Spleen (tissue), 11 donors: Measurements from ENCODE around the gene NUTF2. TPM values are rescaled to one million over a fixed set of nuclear protein-coding genes. Genes with fewer than 3 reads are reported as not detected.

Experiments used
- DNase-seq: peaks from one replicate; pipeline ENCODE4 v3.0.0-alpha.2; 2020
- H3K27ac ChIP-seq, 8 donors: fragments of 200-600 bp; sonication (generic) in 7 of 8; 1 replicate in 4 of 8; 2 replicates in 4 of 8; pipeline versions ENCODE4 v1.5.0 to v1.8.0; 2016 to 2021; ENCODE audit warnings: inconsistent platforms in 4 of 8, mild to moderate bottlenecking in 4 of 8, moderate library complexity in 1 of 8
- H3K27me3 ChIP-seq, 7 donors: fragments of 200-600 bp; sonication (generic) in 6 of 7; replicated peaks in 1 of 7; 1 replicate in 4 of 7; 2 replicates in 3 of 7; pipeline versions ENCODE4 v1.5.0 to v1.8.0; 2016 to 2021; ENCODE audit warnings: inconsistent platforms in 3 of 7, mild to moderate bottlenecking in 1 of 7
- H3K36me3 ChIP-seq, 6 donors: fragments of 200-600 bp; sonication (generic) in 5 of 6; 1 replicate in 4 of 6; 2 replicates in 2 of 6; pipeline versions ENCODE4 v1.5.0 to v1.8.0; 2016 to 2021; ENCODE audit warnings: inconsistent platforms in 2 of 6
- H3K4me1 ChIP-seq, 6 donors: fragments of 200-600 bp; sonication (generic) in 5 of 6; 1 replicate in 3 of 6; 2 replicates in 3 of 6; pipeline versions ENCODE4 v1.5.0 to v1.8.0; 2016 to 2021; ENCODE audit warnings: inconsistent platforms in 3 of 6
- H3K4me3 ChIP-seq, 8 donors: fragments of 200-600 bp; sonication (generic) in 7 of 8; 1 replicate in 4 of 8; 2 replicates in 4 of 8; pipeline versions ENCODE4 v1.5.0 to v1.8.0; 2016 to 2021; ENCODE audit warnings: inconsistent platforms in 4 of 8, mild to moderate bottlenecking in 4 of 8, moderate library complexity in 2 of 8
- H3K9me3 ChIP-seq, 8 donors: fragments of 200-600 bp; sonication (generic) in 7 of 8; 1 replicate in 4 of 8; 2 replicates in 4 of 8; pipeline versions ENCODE4 v1.5.0 to v1.8.0; 2016 to 2021; ENCODE audit warnings: inconsistent platforms in 4 of 8
- POLR2A ChIP-seq, 3 donors: fragments of 450-650 bp; IDR thresholded peaks; one replicate each; pipeline ENCODE4 v1.5.1; 2017; ENCODE audit warnings: antibody characterized with exemption in 3 of 3, mild to moderate bottlenecking in 1 of 3
- POLR2AphosphoS5 ChIP-seq, 3 donors: sonication (generic); formaldehyde crosslinking; IDR thresholded peaks; one replicate each; pipeline ENCODE4 v1.5.1; 2017; ENCODE audit warnings: antibody characterized with exemption in 3 of 3
- WGBS, 5 donors: extraction: QIAGEN DNeasy Blood & Tissue Kit in 3 of 5; methylation state at CpG; one replicate each; pipeline versions ENCODE4 v1.1.5 to v1.1.7; 2013 to 2018; 5-methylcytosine and 5-hydroxymethylcytosine counted together
- intact Hi-C: fragments of 100-400 bp; cut with DNase I; formaldehyde crosslinking; loops from one replicate; pipeline ENCODE4 v1.15.0; 2023; ENCODE audit warnings: low total_unique reads
- polyA plus RNA-seq, 3 donors: library from polyadenylated mRNA; stranded (reverse); fragments of 200-250 nt; gene quantifications; one replicate each; pipeline ENCODE4 v1.2.1, GENCODE V29; 2013
- total RNA-seq, 7 donors: library from RNA; depleted of rRNA in 3 of 7; stranded (reverse); fragments of >200 nt in 3 of 7; fragmentation: NEBNext Ultra II Directional in 4 of 7; extraction: Animal tissue kit (Norgen Biotek cat#: 25700) in 4 of 7; gene quantifications; one replicate each; pipeline versions ENCODE4 v1.1.0 to v1.2.1, GENCODE V29; 2016 to 2021
- TF ChIP-seq, protein P1 (sequence below), 11 experiments: fragments of 200-600 bp in 7 of 11; fragments of 450-650 bp in 4 of 11; sonication (generic) in 4 of 11; IDR thresholded peaks in 8 of 11; conservative IDR thresholded peaks in 3 of 11; 1 replicate in 7 of 11; 2 replicates in 4 of 11; pipeline versions ENCODE4 v1.4.0 to v1.8.0; 2016 to 2021; ENCODE audit warnings: antibody characterized with exemption in 11 of 11, inconsistent platforms in 4 of 11, mild to moderate bottlenecking in 1 of 11
- donor health status: healthy with polysubstance abuse.
- donor health status: DM: no; HTN: no; CAD: no; lungs with moderate emphysema.
- donor health status: DM: no; HTN: no; CAD: no.
- donor health status: Bipolar disorder and iron deficiency.
- donor health status: healthy.
- donor health status: DM: no; HTN: no; CAD: no.
- donor health status: DM: yes; HTN: yes; CAD: no.

NUTF2 gene
- total and polyA plus RNA-seq, 10 donors: 38.8 to 116 (median 52.6) TPM

DNA sequence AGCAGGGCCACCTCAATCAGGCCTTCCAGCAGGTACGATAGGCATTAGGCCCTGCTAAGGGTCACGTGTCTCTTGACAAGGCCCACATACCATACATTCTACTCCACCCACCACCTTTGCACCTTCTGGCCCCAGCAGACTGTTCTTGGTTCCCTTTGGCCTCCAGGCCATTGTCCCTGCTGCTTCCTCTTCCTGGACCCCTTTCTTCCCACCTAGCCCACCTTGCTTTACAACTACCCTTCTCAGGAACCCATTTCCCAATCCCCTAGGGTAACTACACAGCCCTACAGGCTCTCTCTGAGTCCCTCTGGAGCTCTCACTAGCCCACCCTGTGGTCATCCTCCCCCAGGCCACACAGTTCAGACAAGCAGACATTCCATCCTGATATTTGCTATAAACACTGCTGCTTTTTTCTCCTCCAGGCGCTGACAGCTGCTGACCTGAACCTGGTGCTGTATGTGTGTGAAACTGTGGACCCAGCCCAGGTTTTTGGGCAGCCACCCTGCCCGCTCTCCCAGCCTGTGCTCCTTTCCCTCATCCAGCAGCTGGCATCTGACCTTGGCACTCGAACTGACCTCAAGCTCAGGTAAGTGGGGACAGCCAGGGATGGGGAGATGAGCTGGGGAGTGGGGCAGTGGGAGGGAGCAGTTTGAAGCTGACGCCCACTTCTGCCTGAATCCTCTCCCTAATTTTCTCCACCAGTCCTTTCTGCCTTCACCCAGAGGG, 36.6 kb downstream of the NUTF2 start:
- Histone ChIP-seq H3K27ac (no peak overlapping the region), H3K36me3 (peaks cover 0 to 96% (median 82%) of the 10 kb centered on the region in 6 donors)
- 75 to 84% (median 80%) methylated on average over 6 of the region's 6 CpGs for WGBS, 5 donors

DNA sequence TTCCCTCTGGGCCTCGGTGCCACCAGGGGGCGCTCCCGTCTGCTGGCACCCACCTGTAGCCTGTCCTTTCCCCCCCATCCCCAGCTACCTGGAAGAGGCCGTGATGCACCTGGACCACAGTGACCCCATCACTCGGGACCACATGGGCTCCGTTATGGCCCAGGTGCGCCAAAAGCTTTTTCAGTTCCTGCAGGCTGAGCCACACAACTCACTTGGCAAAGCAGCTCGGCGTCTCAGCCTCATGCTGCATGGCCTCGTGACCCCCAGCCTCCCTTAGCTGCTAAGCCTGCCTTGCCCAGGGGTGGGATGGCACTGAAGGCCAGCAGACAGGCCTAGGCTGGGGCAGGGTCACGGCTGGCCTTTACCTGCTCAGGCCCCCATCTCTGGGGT, 37.1 kb downstream of the NUTF2 start:
- TF ChIP-seq, protein P1, sequence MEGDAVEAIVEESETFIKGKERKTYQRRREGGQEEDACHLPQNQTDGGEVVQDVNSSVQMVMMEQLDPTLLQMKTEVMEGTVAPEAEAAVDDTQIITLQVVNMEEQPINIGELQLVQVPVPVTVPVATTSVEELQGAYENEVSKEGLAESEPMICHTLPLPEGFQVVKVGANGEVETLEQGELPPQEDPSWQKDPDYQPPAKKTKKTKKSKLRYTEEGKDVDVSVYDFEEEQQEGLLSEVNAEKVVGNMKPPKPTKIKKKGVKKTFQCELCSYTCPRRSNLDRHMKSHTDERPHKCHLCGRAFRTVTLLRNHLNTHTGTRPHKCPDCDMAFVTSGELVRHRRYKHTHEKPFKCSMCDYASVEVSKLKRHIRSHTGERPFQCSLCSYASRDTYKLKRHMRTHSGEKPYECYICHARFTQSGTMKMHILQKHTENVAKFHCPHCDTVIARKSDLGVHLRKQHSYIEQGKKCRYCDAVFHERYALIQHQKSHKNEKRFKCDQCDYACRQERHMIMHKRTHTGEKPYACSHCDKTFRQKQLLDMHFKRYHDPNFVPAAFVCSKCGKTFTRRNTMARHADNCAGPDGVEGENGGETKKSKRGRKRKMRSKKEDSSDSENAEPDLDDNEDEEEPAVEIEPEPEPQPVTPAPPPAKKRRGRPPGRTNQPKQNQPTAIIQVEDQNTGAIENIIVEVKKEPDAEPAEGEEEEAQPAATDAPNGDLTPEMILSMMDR (IDR thresholded peaks at IDR 0.05 in 8 of 11, conservative IDR thresholded peaks at IDR 0.05 in 3 of 11): peak in 10 of 11 experiments; percentile 82 to 93 (median 90)
- no peak for TF ChIP-seq POLR2A (IDR thresholded peaks at IDR 0.05)
- peak in 1 of 3 donors; percentile 53 for TF ChIP-seq POLR2AphosphoS5 (IDR thresholded peaks at IDR 0.05)
- DNase-seq: peak; percentile 92
- intact Hi-C loops: no loop called here
- Histone ChIP-seq H3K4me3 (no peak overlapping the region), H3K9me3 (no peaks in the 10 kb centered on the region), H3K27me3 (no peaks in the 10 kb centered on the region), H3K4me1 (peaks cover 0 to 12% (median 3%) of the 10 kb centered on the region in 6 donors), H3K27ac (peak overlapping the region in 1 of 8 donors; percentile 17), H3K36me3 (peaks cover 0 to 90% (median 77%) of the 10 kb centered on the region in 6 donors)
- 55 to 76% (median 60%) methylated on average over 8 to 11 of the region's 11 CpGs for WGBS, 5 donors

More for the DNA sequence above, 36.6 kb downstream of the NUTF2 start:
- no peak for DNase-seq
- Histone ChIP-seq H3K4me3 (no peak overlapping the region), H3K4me1 (peaks cover 0 to 12% (median 3%) of the 10 kb centered on the region in 6 donors), H3K27me3 (no peaks in the 10 kb centered on the region), H3K9me3 (no peaks in the 10 kb centered on the region)
- intact Hi-C loops: no loop called here
- TF ChIP-seq, protein P1 (IDR thresholded peaks at IDR 0.05 in 8 of 11, conservative IDR thresholded peaks at IDR 0.05 in 3 of 11): peak in 1 of 11 experiments; percentile 52
- TF ChIP-seq POLR2AphosphoS5 (IDR thresholded peaks at IDR 0.05) (no peak), POLR2A (IDR thresholded peaks at IDR 0.05) (no peak)

GRCh38 chr16:67884684-67885083, 38.0 kb downstream of the NUTF2 start, which contains the start of gene NRN1L:
Gene NRN1L, plus strand, starts transcription at chr16:67884885. Its CDS starts 19 bp downstream, at chr16:67884904.
- intact Hi-C loops: no loop called here
- WGBS, 5 donors: 57 to 84% (median 75%) methylated on average over 9 to 22 of the region's 22 CpGs
- Histone ChIP-seq H3K27ac (peak within 1 kb of the TSS in 1 of 8 donors; percentile 17), H3K4me1 (peaks cover 0 to 12% (median 3%) of the 10 kb centered on the region in 6 donors), H3K36me3 (peaks cover 0 to 82% (median 69%) of the 10 kb centered on the region in 6 donors), H3K9me3 (no peaks in the 10 kb centered on the region), H3K27me3 (no peaks in the 10 kb centered on the region), H3K4me3 (no peak within 1 kb of the TSS)
- peak; percentile 73 for DNase-seq
- peak; percentile 13 to 64 (median 33) for TF ChIP-seq POLR2AphosphoS5 (IDR thresholded peaks at IDR 0.05)
- TF ChIP-seq, protein P1 (IDR thresholded peaks at IDR 0.05 in 8 of 11, conservative IDR thresholded peaks at IDR 0.05 in 3 of 11): no peak

DNA sequence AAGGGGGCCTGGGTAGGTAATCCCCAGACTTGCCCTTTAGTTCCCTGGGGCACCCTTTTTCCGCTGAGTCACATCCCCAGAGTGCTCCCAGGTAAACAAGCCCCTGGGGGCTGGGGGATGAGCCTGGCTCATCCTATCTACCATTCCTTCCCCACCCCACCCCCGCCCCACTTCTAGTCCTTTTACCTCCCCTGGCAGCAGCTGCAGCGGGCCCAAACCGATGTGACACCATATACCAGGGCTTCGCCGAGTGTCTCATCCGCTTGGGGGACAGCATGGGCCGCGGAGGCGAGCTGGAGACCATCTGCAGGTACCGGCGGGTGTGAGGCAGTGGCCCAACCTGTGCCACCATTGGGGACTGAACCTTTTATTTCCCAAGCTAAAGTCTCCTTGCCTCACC, 38.8 kb downstream of the NUTF2 start:
- intact Hi-C loops: no loop called here
- no peak for DNase-seq
- Histone ChIP-seq H3K27me3 (no peaks in the 10 kb centered on the region), H3K9me3 (no peaks in the 10 kb centered on the region), H3K36me3 (peaks cover 0 to 73% (median 60%) of the 10 kb centered on the region in 6 donors), H3K4me3 (no peak overlapping the region), H3K4me1 (peaks cover 0 to 12% (median 3%) of the 10 kb centered on the region in 6 donors), H3K27ac (no peak overlapping the region)
- TF ChIP-seq, protein P1 (IDR thresholded peaks at IDR 0.05 in 8 of 11, conservative IDR thresholded peaks at IDR 0.05 in 3 of 11): no peak
- TF ChIP-seq POLR2A (IDR thresholded peaks at IDR 0.05) (no peak), POLR2AphosphoS5 (IDR thresholded peaks at IDR 0.05) (peak in 1 of 3 donors; percentile 25)
- 89 to 99% (median 94%) methylated on average over 12 of the region's 12 CpGs for WGBS, 5 donors
